HEK293 (cell line): Measurements from ENCODE around the gene MISP.

Source experiments
- CTCF ChIA-PET: fragments of 350-600 bp; formaldehyde crosslinking; extraction: SDS; loops from one replicate; lab custom pipeline; 2021; ENCODE audit warnings: antibody characterized with exemption; lab: Yijun Ruan, JAX
- POLR2A ChIA-PET: fragments of 300-600 bp; formaldehyde crosslinking; extraction: SDS; loops from one replicate; lab custom pipeline; 2020; ENCODE audit warnings: antibody characterized with exemption, inconsistent platforms; lab: Yijun Ruan, JAX
- H3K27ac ChIP-seq: fragments of 200-500 bp; sonication (Bioruptor generic); 2 replicates; pipeline ENCODE4 v1.5.1; 2014; ENCODE audit warnings: low read depth, low read length, control low read depth, inconsistent platforms; ENCODE audit errors: extremely low read depth
- H3K36me3 ChIP-seq, 2 experiments: fragments of 200-500 bp in 1 of 2; sonication (Bioruptor generic) in 1 of 2; 1 replicate in 1 of 2; 2 replicates in 1 of 2; pipeline ENCODE4 v1.5.1; 2014 to 2017; ENCODE audit warnings: inconsistent platforms in 2 of 2, low read length in 2 of 2; ENCODE audit not compliant: control insufficient read depth in 2 of 2, insufficient read depth in 1 of 2
- H3K4me1 ChIP-seq: fragments of 200-500 bp; sonication (Bioruptor generic); 2 replicates; pipeline ENCODE4 v1.5.1; 2014; ENCODE audit warnings: mild to moderate bottlenecking, low read length, inconsistent platforms; ENCODE audit not compliant: control insufficient read depth, insufficient read depth
- H3K4me3 ChIP-seq: 2 replicates; pipeline ENCODE4 v1.5.1; 2011; ENCODE audit warnings: low read depth, mild to moderate bottlenecking, control low read depth, low read length, moderate library complexity
- H3K9me3 ChIP-seq: fragments of 200-500 bp; sonication (Bioruptor generic); 2 replicates; pipeline ENCODE4 v1.5.1; 2014; ENCODE audit warnings: low read depth, low read length, inconsistent platforms; ENCODE audit not compliant: control insufficient read depth, insufficient read depth
- CTCF ChIP-seq: fragments of 450-650 bp; formaldehyde crosslinking; IDR thresholded peaks from 2 replicates; pipeline ENCODE4 v1.5.1; 2016; ENCODE audit warnings: missing biosample characterization, missing genetic modification characterization
- PATZ1 ChIP-seq: fragments of 450-650 bp; formaldehyde crosslinking; IDR thresholded peaks from 2 replicates; pipeline ENCODE4 v1.5.1; 2016; ENCODE audit warnings: missing biosample characterization, missing genetic modification characterization
- PRDM1 ChIP-seq: fragments of 450-650 bp; formaldehyde crosslinking; IDR thresholded peaks from 2 replicates; pipeline ENCODE4; 2016; ENCODE audit warnings: missing biosample characterization, missing genetic modification characterization
- PRDM4 ChIP-seq: fragments of 450-650 bp; formaldehyde crosslinking; IDR thresholded peaks from 2 replicates; pipeline ENCODE4 v1.5.1; 2017; ENCODE audit warnings: missing biosample characterization, missing genetic modification characterization
- SP2 ChIP-seq: fragments of 450-650 bp; formaldehyde crosslinking; IDR thresholded peaks from 2 replicates; pipeline ENCODE4 v1.5.1; 2016; ENCODE audit warnings: missing biosample characterization, missing genetic modification characterization
- SP3 ChIP-seq: fragments of 450-650 bp; formaldehyde crosslinking; IDR thresholded peaks from 2 replicates; pipeline ENCODE4 v1.5.1; 2016; ENCODE audit warnings: missing biosample characterization, missing genetic modification characterization
- YY1 ChIP-seq: fragments of 450-650 bp; formaldehyde crosslinking; IDR thresholded peaks from 2 replicates; pipeline ENCODE4 v1.5.1; 2018; ENCODE audit warnings: missing biosample characterization, missing genetic modification characterization
- ZEB2 ChIP-seq: fragments of 450-650 bp; formaldehyde crosslinking; IDR thresholded peaks from 2 replicates; pipeline ENCODE4 v1.5.1; 2016; ENCODE audit warnings: missing biosample characterization, missing genetic modification characterization
- ZNF184 ChIP-seq: fragments of 450-650 bp; IDR thresholded peaks from 2 replicates; pipeline ENCODE4 v1.5.1; 2018; ENCODE audit warnings: missing biosample characterization, mild to moderate bottlenecking, missing genetic modification characterization
- ZNF354C ChIP-seq: fragments of 450-650 bp; formaldehyde crosslinking; IDR thresholded peaks from 2 replicates; pipeline ENCODE4 v1.5.1; 2016; ENCODE audit warnings: missing biosample characterization, missing genetic modification characterization, low read depth, borderline replicate concordance
- ZNF398 ChIP-seq: fragments of 450-650 bp; formaldehyde crosslinking; IDR thresholded peaks from 2 replicates; pipeline ENCODE4 v1.5.1; 2017; ENCODE audit warnings: missing biosample characterization, missing genetic modification characterization
- ZNF555 ChIP-seq: fragments of 450-650 bp; formaldehyde crosslinking; conservative IDR thresholded peaks from 2 replicates; pipeline ENCODE4 v1.5.1; 2017; ENCODE audit warnings: missing biosample characterization, mild to moderate bottlenecking, missing genetic modification characterization, inconsistent platforms
- ZNF571 ChIP-seq: fragments of 450-650 bp; formaldehyde crosslinking; IDR thresholded peaks from 2 replicates; pipeline ENCODE4 v1.5.0; 2017; ENCODE audit warnings: missing biosample characterization, missing genetic modification characterization
- ZNF596 ChIP-seq: fragments of 450-650 bp; IDR thresholded peaks from 2 replicates; pipeline ENCODE4 v1.5.0; 2018; ENCODE audit warnings: missing biosample characterization, mild to moderate bottlenecking, missing genetic modification characterization, moderate library complexity
- ZNF629 ChIP-seq: fragments of 450-650 bp; formaldehyde crosslinking; IDR thresholded peaks from 2 replicates; pipeline ENCODE4 v1.5.1; 2017; ENCODE audit warnings: missing biosample characterization, missing genetic modification characterization
- ZNF654 ChIP-seq: fragments of 450-650 bp; formaldehyde crosslinking; IDR thresholded peaks from 2 replicates; pipeline ENCODE4 v1.5.1; 2016; ENCODE audit warnings: low read depth, missing biosample characterization, missing genetic modification characterization
- ZNF670 ChIP-seq: fragments of 450-650 bp; formaldehyde crosslinking; IDR thresholded peaks from 2 replicates; pipeline ENCODE4 v1.5.1; 2016; ENCODE audit warnings: missing biosample characterization, missing genetic modification characterization, low read depth
- ZNF692 ChIP-seq: fragments of 450-650 bp; formaldehyde crosslinking; IDR thresholded peaks from 2 replicates; pipeline ENCODE4 v1.5.1; 2016; ENCODE audit warnings: missing biosample characterization, missing genetic modification characterization
- ZXDB ChIP-seq: fragments of 450-650 bp; formaldehyde crosslinking; IDR thresholded peaks from 2 replicates; pipeline ENCODE4 v1.5.1; 2016; ENCODE audit warnings: missing biosample characterization, missing genetic modification characterization

Gene MISP

GRCh38 chr19:795691-796581 is 45.0 kb downstream of the MISP start:
- ChIA-PET CTCF (interaction anchor here (1.0 to 1.2 kb wide), 2 partner anchors 25 to 470 kb away, joined by 3 to 4 read pairs; no protein-coding TSS in a partner anchor), POLR2A (no interaction called here)
- TF ChIP-seq ZNF571 (tag by site-specific recombination): no peak
- TF ChIP-seq CTCF (tag by site-specific recombination): no peak
- TF ChIP-seq ZXDB (tag by site-specific recombination): no peak
- no peak for TF ChIP-seq ZNF692 (tag by site-specific recombination)
- no peak for TF ChIP-seq ZNF398 (tag by site-specific recombination)
- no peak for TF ChIP-seq ZNF354C (tag by site-specific recombination)
- TF ChIP-seq ZNF184 (tag by site-specific recombination): no peak
- no peak for TF ChIP-seq ZNF596 (tag by site-specific recombination)
- no peak for TF ChIP-seq ZNF555
- Histone ChIP-seq H3K4me1 (peaks cover 7% of the 10 kb centered on the region), H3K27ac (peak overlapping the region; percentile 53; the same call in 1 of the 2 replicates), H3K36me3 (peaks cover 0 to 29% of the 10 kb centered on the region in 2 experiments; a peak in 2 of 3 replicates), H3K9me3 (no peaks in the 10 kb centered on the region), H3K4me3 (peak overlapping the region; percentile 67)

- ChIA-PET CTCF (interaction anchor here (0.6 kb wide), 1 partner anchor 361 kb away, joined by 3 read pairs; no protein-coding TSS in a partner anchor), POLR2A (interaction anchor here (0.8 to 1.5 kb wide), 3 partner anchors 9 to 15 kb away, joined by 3 read pairs; no protein-coding TSS in a partner anchor)
- Histone ChIP-seq H3K4me3 (peak within 1 kb of the TSS; percentile 87), H3K4me1 (peaks cover 17% of the 10 kb centered on the region), H3K27ac (peak within 1 kb of the TSS; percentile 97), H3K36me3 (peaks cover 0 to 38% of the 10 kb centered on the region in 2 experiments; a peak in 2 of 3 replicates), H3K9me3 (no peaks in the 10 kb centered on the region)
- TF ChIP-seq YY1 (tag by site-specific recombination) (peak; percentile 100), ZNF654 (no peak), ZNF629 (tag by site-specific recombination) (peak; percentile 70), ZNF670 (no peak), PATZ1 (tag by site-specific recombination) (peak; percentile 64), SP2 (tag by site-specific recombination) (peak; percentile 95), SP3 (tag by site-specific recombination) (peak; percentile 99), PRDM1 (tag by site-specific recombination) (no peak), ZEB2 (tag by site-specific recombination) (peak; percentile 73), PRDM4 (tag by site-specific recombination) (no peak)
Observed at GRCh38 chr19:796692-797527, 46.0 kb downstream of the MISP start, which contains the start of gene PTBP1. Gene PTBP1, plus strand, starts transcription at chr19:797452. Its CDS starts 46 bp downstream, at chr19:797498.
